C4-2B (cell line): ENCODE data around the gene LDHA.
A peak's percentile ranks its signal among the peaks of the same experiment; 100 is the strongest.
"Not testable (repeated sequence)": the region's sequence is repeated elsewhere in the genome, so short reads cannot be mapped to it uniquely, and the experiment has no call there.

Experiments
- H3K27ac ChIP-seq: fragments of 450-650 bp; 2 replicates; pipeline ENCODE4 v1.5.1; 2017
- ZFX ChIP-seq: fragments of 450-650 bp; IDR thresholded peaks from 2 replicates; pipeline ENCODE4 v1.6.1; 2017
- TF ChIP-seq, protein P1 (sequence below): fragments of 450-650 bp; conservative IDR thresholded peaks from 2 replicates; pipeline ENCODE4 v1.5.1; 2017; ENCODE audit warnings: mild to moderate bottlenecking

LDHA gene

DNA sequence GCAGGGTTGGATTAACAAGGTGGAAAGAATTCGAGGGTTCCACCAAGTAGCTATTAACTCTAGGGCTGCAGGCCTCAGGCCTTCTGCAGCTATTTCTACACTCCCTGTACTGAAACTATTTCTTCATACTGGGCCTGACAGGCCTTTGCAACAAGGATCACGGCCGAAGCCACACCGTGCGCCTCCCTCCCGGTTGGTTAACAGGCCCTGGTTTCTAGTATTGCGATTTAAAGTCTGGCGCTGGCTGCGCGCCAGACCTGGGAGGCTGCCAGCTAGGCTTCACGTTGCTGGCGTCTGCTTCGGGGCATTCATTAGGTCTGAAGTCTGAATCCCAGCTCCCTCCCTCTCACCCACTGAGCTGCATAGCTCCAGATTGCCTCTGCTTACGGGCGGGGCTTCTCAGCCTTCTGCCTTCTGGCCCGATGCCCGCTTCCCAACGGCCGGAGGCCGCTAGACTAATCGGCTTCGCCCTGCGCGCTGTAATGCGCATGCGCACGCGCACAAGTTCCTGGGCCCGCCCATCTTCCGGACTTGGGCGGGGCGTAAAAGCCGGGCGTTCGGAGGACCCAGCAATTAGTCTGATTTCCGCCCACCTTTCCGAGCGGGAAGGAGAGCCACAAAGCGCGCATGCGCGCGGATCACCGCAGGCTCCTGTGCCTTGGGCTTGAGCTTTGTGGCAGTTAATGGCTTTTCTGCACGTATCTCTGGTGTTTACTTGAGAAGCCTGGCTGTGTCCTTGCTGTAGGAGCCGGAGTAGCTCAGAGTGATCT is 1.6 kb downstream of the LDHA start:
- TF ChIP-seq, protein P1, sequence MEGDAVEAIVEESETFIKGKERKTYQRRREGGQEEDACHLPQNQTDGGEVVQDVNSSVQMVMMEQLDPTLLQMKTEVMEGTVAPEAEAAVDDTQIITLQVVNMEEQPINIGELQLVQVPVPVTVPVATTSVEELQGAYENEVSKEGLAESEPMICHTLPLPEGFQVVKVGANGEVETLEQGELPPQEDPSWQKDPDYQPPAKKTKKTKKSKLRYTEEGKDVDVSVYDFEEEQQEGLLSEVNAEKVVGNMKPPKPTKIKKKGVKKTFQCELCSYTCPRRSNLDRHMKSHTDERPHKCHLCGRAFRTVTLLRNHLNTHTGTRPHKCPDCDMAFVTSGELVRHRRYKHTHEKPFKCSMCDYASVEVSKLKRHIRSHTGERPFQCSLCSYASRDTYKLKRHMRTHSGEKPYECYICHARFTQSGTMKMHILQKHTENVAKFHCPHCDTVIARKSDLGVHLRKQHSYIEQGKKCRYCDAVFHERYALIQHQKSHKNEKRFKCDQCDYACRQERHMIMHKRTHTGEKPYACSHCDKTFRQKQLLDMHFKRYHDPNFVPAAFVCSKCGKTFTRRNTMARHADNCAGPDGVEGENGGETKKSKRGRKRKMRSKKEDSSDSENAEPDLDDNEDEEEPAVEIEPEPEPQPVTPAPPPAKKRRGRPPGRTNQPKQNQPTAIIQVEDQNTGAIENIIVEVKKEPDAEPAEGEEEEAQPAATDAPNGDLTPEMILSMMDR: no peak
- peak; percentile 43; the same call in 1 of the 2 replicates for TF ChIP-seq ZFX
- peak overlapping the region; percentile 93 for H3K27ac ChIP-seq

DNA sequence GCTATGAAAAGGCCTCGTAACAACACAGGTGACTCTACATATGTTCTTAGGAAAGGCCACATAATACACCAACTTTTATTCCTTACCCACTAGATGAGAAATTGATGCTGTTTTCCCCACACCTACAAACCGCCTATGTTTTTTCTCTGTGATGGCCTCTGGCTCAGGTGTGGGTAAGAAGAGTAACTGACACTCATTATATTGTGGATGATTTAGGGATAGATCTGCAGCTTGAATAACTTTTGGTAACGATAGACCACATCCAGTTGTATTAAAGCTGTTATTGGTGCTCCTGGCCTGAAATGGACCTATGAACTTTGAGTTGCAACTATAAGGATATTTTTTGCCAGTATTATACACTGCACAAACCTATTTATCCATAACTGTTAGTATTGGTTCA is 3.6 kb downstream of the LDHA start:
- H3K27ac ChIP-seq: no peak overlapping the region
- TF ChIP-seq, protein P1: no peak
- TF ChIP-seq ZFX: no peak

DNA sequence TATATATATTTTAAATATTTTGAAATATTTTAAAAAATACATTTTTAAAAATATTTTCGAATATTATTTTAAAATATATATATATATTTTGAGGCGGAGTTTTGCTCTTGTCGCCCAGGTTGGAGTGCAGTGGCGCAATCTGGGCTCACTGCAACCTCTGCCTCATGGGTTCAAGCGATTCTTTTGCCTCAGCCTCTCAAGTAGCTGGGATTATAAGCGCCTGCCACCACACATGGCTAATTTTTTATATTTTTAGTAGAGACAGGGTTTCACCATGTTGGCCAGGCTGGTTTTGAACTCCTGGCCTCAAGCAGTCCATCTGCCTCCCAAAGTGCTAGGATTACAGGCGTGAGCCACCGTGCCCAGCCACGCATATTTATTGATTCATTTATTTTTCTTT is 6.7 kb downstream of the LDHA start:
- not testable (repeated sequence) for H3K27ac ChIP-seq

DNA sequence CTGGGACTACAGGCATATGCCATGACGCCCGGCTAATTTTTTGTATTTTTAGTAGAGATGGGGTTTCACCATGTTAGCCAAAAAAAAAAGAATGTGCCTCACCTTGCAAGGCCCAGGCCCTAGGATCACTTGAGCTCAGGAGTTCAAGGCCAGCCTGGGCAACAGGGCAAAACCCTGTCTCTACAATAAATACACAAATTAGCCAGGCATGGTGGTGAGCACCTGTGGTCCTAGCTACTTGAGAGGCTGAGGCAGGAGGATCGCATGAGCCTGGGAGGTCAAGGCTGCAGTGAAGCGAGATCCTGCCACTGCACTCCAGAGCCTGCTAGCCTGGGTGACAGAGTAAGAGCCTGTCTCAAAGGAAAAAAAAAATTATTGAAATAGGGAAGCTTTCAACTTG is 9.7 kb downstream of the LDHA start:
- no peak overlapping the region for H3K27ac ChIP-seq

DNA sequence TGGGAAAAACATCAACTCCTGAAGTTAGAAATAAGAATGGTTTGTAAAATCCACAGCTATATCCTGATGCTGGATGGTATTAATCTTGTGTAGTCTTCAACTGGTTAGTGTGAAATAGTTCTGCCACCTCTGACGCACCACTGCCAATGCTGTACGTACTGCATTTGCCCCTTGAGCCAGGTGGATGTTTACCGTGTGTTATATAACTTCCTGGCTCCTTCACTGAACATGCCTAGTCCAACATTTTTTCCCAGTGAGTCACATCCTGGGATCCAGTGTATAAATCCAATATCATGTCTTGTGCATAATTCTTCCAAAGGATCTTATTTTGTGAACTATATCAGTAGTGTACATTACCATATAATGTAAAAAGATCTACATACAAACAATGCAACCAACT is 13.0 kb downstream of the LDHA start:
- H3K27ac ChIP-seq: not testable (repeated sequence)

More for the DNA sequence above, 9.7 kb downstream of the LDHA start:
- TF ChIP-seq, protein P1: no peak
- no peak for TF ChIP-seq ZFX

DNA sequence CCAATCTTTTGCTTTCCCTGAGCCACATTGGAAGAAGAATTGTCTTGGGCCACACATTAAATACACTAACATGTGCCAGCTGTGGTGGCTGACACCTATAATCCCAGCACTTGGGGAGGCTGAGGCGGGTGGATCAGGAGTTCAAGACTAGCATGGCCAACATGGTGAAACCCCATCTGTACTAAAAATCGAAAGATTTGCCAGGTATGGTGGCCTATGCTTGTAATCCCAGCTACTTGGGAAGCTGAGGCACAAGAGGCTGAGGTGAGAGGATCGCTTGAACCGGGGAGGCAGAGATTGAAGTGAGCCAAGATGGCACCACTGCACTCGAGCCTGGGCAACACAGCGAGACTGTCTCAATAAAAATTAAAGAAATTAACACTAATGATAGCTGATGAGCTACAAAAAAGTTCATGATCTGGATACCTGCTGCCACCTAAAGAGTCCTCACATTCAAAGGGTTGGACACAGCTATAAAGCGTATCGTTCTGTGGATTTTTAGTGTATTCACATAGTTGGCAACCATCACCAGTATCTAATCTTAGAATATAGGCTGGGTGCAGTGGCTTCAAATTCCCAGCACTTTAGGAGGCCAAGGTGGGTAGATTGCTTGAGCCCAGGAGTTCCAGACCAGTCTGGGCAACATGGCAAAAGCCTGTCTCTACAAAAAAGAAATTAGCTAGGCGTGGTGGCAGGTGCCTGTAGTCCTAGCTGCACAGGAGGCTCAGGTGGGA is 14.4 kb downstream of the LDHA start:
- no peak for TF ChIP-seq ZFX
- TF ChIP-seq, protein P1: no peak

DNA sequence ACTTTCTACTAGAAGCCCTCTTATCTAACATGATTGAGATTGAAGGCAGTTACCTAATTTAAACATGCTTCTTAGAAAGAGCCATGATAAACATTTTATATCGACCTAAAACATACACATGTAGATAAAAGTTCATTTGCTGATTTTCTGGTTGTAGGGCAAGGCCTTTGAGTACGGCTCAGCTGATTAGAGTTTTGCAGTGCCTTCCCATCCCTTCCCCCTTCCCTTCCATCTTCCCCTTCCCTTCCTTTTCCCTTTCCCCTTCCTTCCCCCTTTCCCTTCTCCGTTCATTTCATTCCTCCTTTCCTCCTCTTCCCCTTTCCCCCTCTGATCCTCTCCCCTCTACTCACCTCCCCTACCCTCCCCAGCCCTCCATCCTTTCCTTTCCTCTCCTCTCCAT is 22.1 kb downstream of the LDHA start:
- H3K27ac ChIP-seq: no peak overlapping the region
- no peak for TF ChIP-seq ZFX
- TF ChIP-seq, protein P1: no peak

More for the DNA sequence above, 14.4 kb downstream of the LDHA start:
- no peak overlapping the region for H3K27ac ChIP-seq

DNA sequence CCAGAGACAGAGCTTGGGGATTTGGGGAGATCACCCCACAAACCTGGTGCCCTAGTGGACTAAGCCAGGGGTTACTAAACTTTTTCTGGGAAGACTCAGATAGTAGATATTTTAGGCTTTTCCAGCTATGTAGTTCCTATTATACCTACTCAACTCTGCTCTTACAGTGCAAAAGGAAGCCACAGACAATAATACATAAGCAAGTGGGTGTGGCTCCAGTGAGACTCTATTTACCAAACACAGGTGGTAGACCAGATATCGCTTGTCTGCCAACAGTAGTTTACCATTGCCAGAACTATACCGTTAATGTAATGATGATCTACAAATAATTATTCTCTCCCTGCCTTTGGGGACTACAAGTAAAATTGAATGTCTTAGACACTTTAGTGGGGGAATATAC is 24.7 kb downstream of the LDHA start:
- H3K27ac ChIP-seq: no peak overlapping the region
- no peak for TF ChIP-seq ZFX
- TF ChIP-seq, protein P1: no peak
